GM12878 (cell line): ENCODE measurements around the gene TIPARP. TPM values are rescaled to one million over a fixed set of nuclear protein-coding genes. Genes with fewer than 3 reads are reported as not detected.

Experiments
- ATAC-seq: fragments of 200-7000 bp; cut with Tn5 transposase; 3 replicates; pipeline ENCODE4 v1.9.1; 2020; ENCODE audit warnings: mild to moderate bottlenecking, moderate library complexity
- BruUV-seq: library from RNA; stranded (reverse); fragments of 400-500 nt; replicated peaks from 2 replicates; lab custom pipeline; 2021; lab: Mats Ljungman, UMichigan
- CTCF ChIA-PET: fragments of 300-600 bp; sonication (Branson Sonifier 250); formaldehyde crosslinking; extraction: SDS; loops from one replicate; lab custom pipeline; 2021; ENCODE audit warnings: inconsistent platforms; lab: Yijun Ruan, JAX
- POLR2A ChIA-PET: fragments of 350-600 bp; formaldehyde crosslinking; extraction: SDS; loops from one replicate; lab custom pipeline; 2021; ENCODE audit warnings: inconsistent platforms; lab: Charles Lee
- RAD21 ChIA-PET: fragments of 300-600 bp; sonication (Branson Sonifier 250); formaldehyde crosslinking; loops from one replicate; lab custom pipeline; 2023; ENCODE audit warnings: antibody characterized with exemption; ENCODE audit not compliant: unreplicated experiment; lab: Charles Lee
- SMC1A ChIA-PET: fragments of 300-600 bp; sonication (Branson Sonifier 250); formaldehyde crosslinking; loops from one replicate; lab custom pipeline; 2023; ENCODE audit not compliant: unreplicated experiment, uncharacterized antibody; lab: Charles Lee
- DNase-seq: peaks from one replicate; pipeline ENCODE4 v3.0.0-alpha.2; 2011; ENCODE audit warnings: low read depth, low spot score
- FAIRE-seq: peaks from 3 replicates; lab custom pipeline; 2011; peaks lifted over from hg19 to GRCh38; lab: Jason Lieb, UNC
- H2AFZ ChIP-seq: 2 replicates; pipeline ENCODE4 v1.6.0; 2011; ENCODE audit warnings: low read depth, low read length, control low read depth; ENCODE audit not compliant: control insufficient read depth
- H3K27ac ChIP-seq: 2 replicates; pipeline ENCODE4 v1.5.1; 2011; ENCODE audit warnings: control low read depth; ENCODE audit not compliant: control insufficient read depth, insufficient read depth
- H3K27me3 ChIP-seq, 2 experiments: replicated peaks in 1 of 2; 2 replicates each; pipeline versions ENCODE4 v1.6.0 to v1.6.1; 2011; ENCODE audit warnings: low read length in 1 of 2; ENCODE audit not compliant: control insufficient read depth in 2 of 2, insufficient read depth in 2 of 2
- H3K36me3 ChIP-seq, 2 experiments: 2 replicates each; pipeline ENCODE4 v1.5.1; 2011; ENCODE audit warnings: low read length in 1 of 2; ENCODE audit not compliant: control insufficient read depth in 2 of 2, insufficient read depth in 2 of 2
- H3K4me1 ChIP-seq: 2 replicates; pipeline ENCODE4 v1.6.1; 2011; ENCODE audit warnings: mild to moderate bottlenecking, low read length, moderate library complexity, mixed read lengths; ENCODE audit not compliant: control insufficient read depth, insufficient read depth
- H3K4me2 ChIP-seq: 2 replicates; pipeline ENCODE4 v1.6.0; 2011; ENCODE audit warnings: control low read depth; ENCODE audit not compliant: control insufficient read depth, insufficient read depth
- H3K4me3 ChIP-seq: fragments of 200-600 bp; sonication (generic); 2 replicates; pipeline ENCODE4 v1.5.1; 2016
- H3K79me2 ChIP-seq: 2 replicates; pipeline ENCODE4 v1.6.0; 2011; ENCODE audit warnings: low read length; ENCODE audit not compliant: control insufficient read depth, insufficient read depth
- H3K9ac ChIP-seq: 2 replicates; pipeline ENCODE4 v1.8.0; 2011; ENCODE audit warnings: low read length, control low read depth, mixed read lengths; ENCODE audit not compliant: control insufficient read depth, insufficient read depth
- H3K9me3 ChIP-seq: replicated peaks from 3 replicates; pipeline ENCODE4 v1.5.1; 2011; ENCODE audit warnings: mild to moderate bottlenecking, low read length; ENCODE audit not compliant: control insufficient read depth, insufficient read depth
- H4K20me1 ChIP-seq: 2 replicates; pipeline ENCODE4 v1.6.0; 2011; ENCODE audit not compliant: control insufficient read depth, insufficient read depth
- ASH2L ChIP-seq: fragments of 300-600, 200-600 bp; sonication (generic); IDR thresholded peaks from 2 replicates; pipeline ENCODE4 v1.6.1; 2017; ENCODE audit warnings: low read depth, mild to moderate bottlenecking, borderline replicate concordance
- BCL11A ChIP-seq: IDR thresholded peaks from 2 replicates; pipeline ENCODE4 v1.6.1; 2011; ENCODE audit warnings: low read depth, low read length
- CREM ChIP-seq: IDR thresholded peaks from 2 replicates; pipeline ENCODE4 v1.6.1; 2014; ENCODE audit warnings: antibody characterized with exemption, low read depth
- EP300 ChIP-seq, 2 experiments: fragments of 150-350 bp in 1 of 2; IDR thresholded peaks; 2 replicates each; pipeline ENCODE4 v1.6.1; 2011 to 2012; ENCODE audit warnings: low read depth in 2 of 2, low read length in 2 of 2, borderline replicate concordance in 1 of 2, improper control_type of control experiment in 1 of 2, inconsistent platforms in 1 of 2; ENCODE audit not compliant: control insufficient read depth in 1 of 2
- MTA3 ChIP-seq: IDR thresholded peaks from 2 replicates; pipeline ENCODE4 v1.6.1; 2012; ENCODE audit warnings: low read length, inconsistent platforms, borderline replicate concordance
- RBBP5 ChIP-seq: fragments of 200-600 bp; sonication (generic); conservative IDR thresholded peaks from 2 replicates; pipeline ENCODE4 v1.6.1; 2016
- WRNIP1 ChIP-seq: IDR thresholded peaks from 2 replicates; pipeline ENCODE4 v1.6.1; 2011; ENCODE audit warnings: low read depth, low read length, improper control_type of control experiment, borderline replicate concordance
- WGBS: methylation state at CpG from one replicate; pipeline ENCODE4 v1.1.6; 2016; ENCODE audit warnings: low lambda C conversion rate; ENCODE audit not compliant: insufficient replicate concordance, insufficient coverage; ENCODE audit errors: missing lambda C conversion rate; 5-methylcytosine and 5-hydroxymethylcytosine counted together
- in situ Hi-C: fragments of 300-500 bp; cut with MboI; formaldehyde crosslinking; loops from 9 replicates; pipeline ENCODE4 v1.14.3; 2018; ENCODE audit warnings: mixed read lengths
- intact Hi-C: fragments of 100-400 bp; cut with micrococcal nuclease; formaldehyde crosslinking; loops from one replicate; pipeline ENCODE4 v1.14.2; 2022; ENCODE audit not compliant: unreplicated experiment
- polyA plus RNA-seq, 11 experiments: library from polyadenylated mRNA; depleted of rRNA in 4 of 11; unstranded in 6 of 11; stranded (reverse) in 5 of 11; fragments of >200 nt; fragmentation: Nextera tagmentation in 4 of 11; fragmentation: Illumina TruSeq in 1 of 11; extraction: Ambion mirVana in 4 of 11; extraction: Trizol in 1 of 11; gene quantifications; 1 replicate in 1 of 11; 2 replicates in 10 of 11; pipeline versions ENCODE4 v1.2.1 to v1.2.3, GENCODE V29; 2011 to 2016; ENCODE audit warnings: inconsistent platforms in 2 of 11, missing spikeins in 2 of 11, low read depth in 1 of 11
- total RNA-seq, 4 experiments: library from RNA; depleted of rRNA in 3 of 4; stranded (reverse); fragments of >200 nt in 3 of 4; fragmentation: Illumina TruSeq in 1 of 4; extraction: Trizol in 1 of 4; gene quantifications; 2 replicates each; pipeline versions ENCODE4 v1.2.1 to v1.2.3, GENCODE V29; 2013 to 2021
- TF ChIP-seq, protein P1 (sequence below): IDR thresholded peaks from 2 replicates; pipeline ENCODE4 v1.6.1; 2012; ENCODE audit warnings: low read depth, low read length, improper control_type of control experiment
- TF ChIP-seq, protein P2 (sequence below): fragments of 450-650 bp; IDR thresholded peaks from 2 replicates; pipeline ENCODE4 v1.6.1; 2017; ENCODE audit warnings: low read depth, mild to moderate bottlenecking, moderate library complexity

The TIPARP gene
- total and polyA plus RNA-seq, 10 of the 15 experiments (the other 5 are each of a cell fraction or from before 2014, with no cell fraction given) = 3.2 to 21.5 (median 12.0) TPM

DNA sequence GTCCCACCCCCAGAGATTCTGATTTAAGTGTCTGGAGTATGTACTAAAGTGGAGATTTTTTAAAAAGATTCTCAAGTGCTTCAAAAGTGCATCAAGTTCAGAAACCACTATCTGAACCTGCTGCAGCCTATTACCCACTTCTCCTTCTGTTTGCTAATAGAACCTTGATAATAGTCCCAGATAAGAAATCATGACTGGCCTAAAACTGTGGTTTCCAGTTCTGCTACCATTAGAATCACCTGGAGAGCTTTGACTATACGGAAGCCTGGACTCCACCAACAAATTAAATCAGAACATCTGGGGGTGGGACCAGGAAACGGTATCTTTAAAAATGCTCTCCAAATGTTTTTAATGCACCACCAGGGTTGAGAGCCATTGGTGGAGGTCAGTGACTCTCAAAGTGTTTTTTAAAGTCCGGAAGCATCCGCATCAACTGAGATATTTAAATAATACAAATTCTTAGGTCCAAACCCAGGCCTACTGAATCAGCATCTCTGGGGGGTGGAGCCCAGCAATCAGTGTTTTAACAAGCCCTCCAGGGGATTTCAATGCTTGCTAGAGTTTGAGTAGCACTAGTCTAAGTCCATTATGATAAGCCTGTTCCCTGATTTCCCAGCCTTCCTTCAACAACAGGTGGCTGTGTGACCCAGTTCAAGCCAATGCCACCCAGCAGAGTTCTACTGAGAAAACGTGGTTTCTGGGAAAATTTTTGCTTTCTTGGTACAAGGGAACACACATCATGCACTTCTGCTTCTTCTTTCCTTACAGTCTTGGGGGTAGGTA lies 45.4 kb upstream of the TIPARP start:
- Histone ChIP-seq H3K4me1 (no peaks in the 10 kb centered on the region), H3K4me3 (no peak overlapping the region), H3K4me2 (no peak overlapping the region), H3K79me2 (no peaks in the 10 kb centered on the region), H3K27ac (no peak overlapping the region), H3K36me3 (no peaks in the 10 kb centered on the region; a peak in 1 of 4 replicates), H3K9ac (no peak overlapping the region), H2AFZ (no peak overlapping the region), H4K20me1 (no peaks in the 10 kb centered on the region), H3K27me3 (no peaks in the 10 kb centered on the region), H3K9me3 (no peaks in the 10 kb centered on the region)
- TF ChIP-seq CREM (no peak), MTA3 (no peak), BCL11A (no peak)
- TF ChIP-seq, protein P1, sequence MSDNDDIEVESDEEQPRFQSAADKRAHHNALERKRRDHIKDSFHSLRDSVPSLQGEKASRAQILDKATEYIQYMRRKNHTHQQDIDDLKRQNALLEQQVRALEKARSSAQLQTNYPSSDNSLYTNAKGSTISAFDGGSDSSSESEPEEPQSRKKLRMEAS = no peak
- DNase-seq (no peak), ATAC-seq (no peak), FAIRE-seq (no peak)
- intact Hi-C loops = no loop called here
- no TSS peak for BruUV-seq
- in situ Hi-C loops = no loop called here
- ChIA-PET SMC1A (interaction anchor here (0.7 to 4.1 kb wide), 18 partner anchors 12 to 454 kb away, joined by 3 to 19 read pairs (median 3); partner anchors contain the start of gene SSR3), CTCF (interaction anchor here (1.2 to 1.8 kb wide), 2 partner anchors 19 to 45 kb away, joined by 4 to 8 read pairs; no protein-coding TSS in a partner anchor), RAD21 (interaction anchor here (1.0 to 1.5 kb wide), 5 partner anchors 15 to 74 kb away, joined by 3 to 5 read pairs (median 4); partner anchors contain the start of gene SSR3), POLR2A (interaction anchor here (0.9 kb wide), 1 partner anchor 15 kb away, joined by 4 read pairs; no protein-coding TSS in a partner anchor)
- 73% methylated on average over 5 of the region's 5 CpGs for WGBS

DNA sequence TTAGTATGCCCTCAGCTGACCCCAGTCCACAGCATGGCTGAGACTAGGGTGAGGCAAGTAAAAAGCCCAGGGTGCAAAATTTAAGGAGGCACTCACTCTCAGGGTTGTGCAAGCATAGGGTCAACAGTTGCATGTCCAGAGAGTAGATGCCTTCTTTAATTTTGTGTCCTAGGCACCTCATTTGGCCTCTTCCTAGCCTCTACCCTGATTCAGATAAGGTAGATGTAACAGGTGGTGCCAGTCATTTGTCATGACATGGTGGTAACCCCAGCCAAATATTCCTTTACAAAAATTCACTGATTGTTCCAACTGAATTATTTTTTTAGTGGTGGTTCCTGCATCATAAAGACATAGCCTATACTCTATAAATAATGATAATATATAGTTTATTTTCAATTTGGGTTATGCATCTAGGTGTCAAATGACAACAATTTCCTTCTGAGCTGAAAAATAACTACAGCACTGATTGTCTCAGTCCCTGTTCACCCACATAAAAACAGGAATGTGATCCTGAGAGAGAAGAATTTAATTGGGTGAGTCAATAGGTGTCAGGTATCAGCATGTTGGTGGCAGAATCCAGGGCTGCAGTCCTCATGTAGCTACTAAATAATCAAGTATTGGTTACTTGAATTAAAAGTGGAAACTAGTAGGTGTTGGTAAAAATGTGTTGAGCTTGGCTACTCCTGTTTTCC lies 44.2 kb upstream of the TIPARP start:
- ChIA-PET POLR2A (no interaction called here), SMC1A (interaction anchor here (0.6 to 4.1 kb wide), 6 partner anchors 14 to 81 kb away, joined by 3 to 19 read pairs (median 3); no protein-coding TSS in a partner anchor), RAD21 (no interaction called here), CTCF (interaction anchor here (0.6 kb wide), 1 partner anchor 586 kb away, joined by 3 read pairs; no protein-coding TSS in a partner anchor)
- no peak overlapping the region for H3K4me2 ChIP-seq
- H3K9ac ChIP-seq = no peak overlapping the region
- H4K20me1 ChIP-seq = no peaks in the 10 kb centered on the region
- no peak for ATAC-seq
- intact Hi-C loops (no loop called here), in situ Hi-C loops (no loop called here)
- no peaks in the 10 kb centered on the region for H3K27me3 ChIP-seq
- no peaks in the 10 kb centered on the region for H3K79me2 ChIP-seq
- FAIRE-seq = no peak
- H3K9me3 ChIP-seq = no peaks in the 10 kb centered on the region
- no peak for DNase-seq
- H3K4me3 ChIP-seq = no peak overlapping the region
- BruUV-seq = no TSS peak
- no peak overlapping the region for H3K27ac ChIP-seq
- H3K36me3 ChIP-seq = no peaks in the 10 kb centered on the region; a peak in 1 of 4 replicates
- no peaks in the 10 kb centered on the region for H3K4me1 ChIP-seq
- H2AFZ ChIP-seq = no peak overlapping the region
- TF ChIP-seq EP300 (IDR thresholded peaks at IDR 0.05; ENCODE audit: borderline replicate concordance in 1 of 2, control insufficient read depth in 1 of 2, low read depth in 2 of 2, low read length in 2 of 2) = no peak
- no peak for TF ChIP-seq BCL11A
- TF ChIP-seq WRNIP1 = no peak
- no peak for TF ChIP-seq ASH2L
- TF ChIP-seq RBBP5 = no peak
- TF ChIP-seq, protein P2, sequence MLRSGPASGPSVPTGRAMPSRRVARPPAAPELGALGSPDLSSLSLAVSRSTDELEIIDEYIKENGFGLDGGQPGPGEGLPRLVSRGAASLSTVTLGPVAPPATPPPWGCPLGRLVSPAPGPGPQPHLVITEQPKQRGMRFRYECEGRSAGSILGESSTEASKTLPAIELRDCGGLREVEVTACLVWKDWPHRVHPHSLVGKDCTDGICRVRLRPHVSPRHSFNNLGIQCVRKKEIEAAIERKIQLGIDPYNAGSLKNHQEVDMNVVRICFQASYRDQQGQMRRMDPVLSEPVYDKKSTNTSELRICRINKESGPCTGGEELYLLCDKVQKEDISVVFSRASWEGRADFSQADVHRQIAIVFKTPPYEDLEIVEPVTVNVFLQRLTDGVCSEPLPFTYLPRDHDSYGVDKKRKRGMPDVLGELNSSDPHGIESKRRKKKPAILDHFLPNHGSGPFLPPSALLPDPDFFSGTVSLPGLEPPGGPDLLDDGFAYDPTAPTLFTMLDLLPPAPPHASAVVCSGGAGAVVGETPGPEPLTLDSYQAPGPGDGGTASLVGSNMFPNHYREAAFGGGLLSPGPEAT = no peak
